Measurements from ENCODE around the gene MIB1.
"Not testable (repeated sequence)": the region's sequence is repeated elsewhere in the genome, so short reads cannot be mapped to it uniquely, and the experiment has no call there.

GRCh38 chr18:21796089-21796488 lies 55.5 kb downstream of the MIB1 start:
- TF ChIP-seq SIN3A (IDR thresholded peaks at IDR 0.05; ENCODE audit: borderline replicate concordance in 2 of 2, control insufficient read depth in 1 of 2, low read depth in 2 of 2, low read length in 2 of 2); CTCF (IDR thresholded peaks at IDR 0.05 in 2 of 3, conservative IDR thresholded peaks at IDR 0.05 in 1 of 3; ENCODE audit: insufficient read depth in 2 of 3, low read depth in 1 of 3, low read length in 3 of 3); THAP7 (CRISPR knock-in tag; IDR thresholded peaks at IDR 0.05); TBL1XR1 (IDR thresholded peaks at IDR 0.05; ENCODE audit: low read length in 2 of 2); POLR2A (conservative IDR thresholded peaks at IDR 0.05); REST (IDR thresholded peaks at IDR 0.05; ENCODE audit: borderline replicate concordance); REST (CRISPR knock-in tag; IDR thresholded peaks at IDR 0.05; ENCODE audit: low read depth); ZSCAN29 (IDR thresholded peaks at IDR 0.05); SPI1 (IDR thresholded peaks at IDR 0.05; ENCODE audit: borderline replicate concordance, low read depth, low read length); NFIC (IDR thresholded peaks at IDR 0.05); SETDB1 (IDR thresholded peaks at IDR 0.05; ENCODE audit: low read length); ZNF121 (CRISPR knock-in tag; conservative IDR thresholded peaks at IDR 0.05); CEBPB (tag; IDR thresholded peaks at IDR 0.05); TAF7 (tag; IDR thresholded peaks at IDR 0.05): not testable (repeated sequence)
